Hepatocyte (in vitro differentiated cells): ENCODE results near the gene SFMBT2. TPM values are rescaled to one million over a fixed set of nuclear protein-coding genes. Genes with fewer than 3 reads are reported as not detected.

Experiments used
- DNase-seq: peaks from one replicate; pipeline ENCODE4 v3.0.0-alpha.2; 2016; ENCODE audit warnings: low spot score
- H2AFZ ChIP-seq: fragments of 200-600 bp; sonication (generic); 2 replicates; pipeline ENCODE4 v1.6.0; 2016; ENCODE audit warnings: antibody characterized with exemption, mild to moderate bottlenecking
- H3K27ac ChIP-seq: fragments of 200-600 bp; sonication (generic); 2 replicates; pipeline ENCODE4 v1.5.1; 2016; ENCODE audit warnings: mild to moderate bottlenecking
- H3K27me3 ChIP-seq: fragments of 200-600 bp; sonication (generic); 2 replicates; pipeline ENCODE4 v1.6.1; 2016
- H3K36me3 ChIP-seq: fragments of 200-600 bp; sonication (generic); replicated peaks from 2 replicates; pipeline ENCODE4 v1.5.1; 2016; ENCODE audit warnings: low read depth; ENCODE audit not compliant: insufficient read depth
- H3K4me1 ChIP-seq: fragments of 200-600 bp; sonication (generic); 2 replicates; pipeline ENCODE4 v1.5.1; 2016; ENCODE audit warnings: mild to moderate bottlenecking, moderate library complexity; ENCODE audit not compliant: insufficient read depth
- H3K4me2 ChIP-seq: fragments of 200-600 bp; sonication (generic); 2 replicates; pipeline ENCODE4 v1.6.0; 2016
- H3K4me3 ChIP-seq: fragments of 200-600 bp; sonication (generic); 2 replicates; pipeline ENCODE4 v1.5.1; 2016; ENCODE audit warnings: mild to moderate bottlenecking
- H3K79me2 ChIP-seq: fragments of 200-600 bp; sonication (generic); 2 replicates; pipeline ENCODE4 v1.6.0; 2017; ENCODE audit warnings: mild to moderate bottlenecking
- H3K9me2 ChIP-seq: fragments of 200-600 bp; sonication (generic); replicated peaks from 2 replicates; pipeline ENCODE4 v1.6.0; 2017; ENCODE audit warnings: mild to moderate bottlenecking; ENCODE audit not compliant: insufficient read depth
- H3K9me3 ChIP-seq: fragments of 200-600 bp; sonication (generic); 2 replicates; pipeline ENCODE4 v1.5.1; 2016; ENCODE audit warnings: low read depth, mild to moderate bottlenecking
- H4K20me1 ChIP-seq: fragments of 200-600 bp; sonication (generic); 2 replicates; pipeline ENCODE4 v1.6.0; 2016; ENCODE audit warnings: mild to moderate bottlenecking; ENCODE audit not compliant: insufficient read depth, poor library complexity, severe bottlenecking
- CTCF ChIP-seq: fragments of 200-600 bp; sonication (generic); IDR thresholded peaks from 2 replicates; pipeline ENCODE4 v1.5.1; 2016; ENCODE audit warnings: antibody characterized with exemption, mild to moderate bottlenecking; ENCODE audit not compliant: poor library complexity
- EZH2 ChIP-seq: fragments of 200-600 bp; sonication (generic); IDR thresholded peaks from 2 replicates; pipeline ENCODE4 v1.6.1; 2016; ENCODE audit warnings: antibody characterized with exemption, mild to moderate bottlenecking, borderline replicate concordance
- EZH2phosphoT487 ChIP-seq: fragments of 200-600 bp; sonication (generic); IDR thresholded peaks from one replicate; pipeline ENCODE4 v1.6.1; 2018; ENCODE audit warnings: antibody characterized with exemption, mild to moderate bottlenecking, low read depth, moderate library complexity; ENCODE audit not compliant: unreplicated experiment, severe bottlenecking
- WGBS: methylation state at CpG from one replicate; pipeline ENCODE4 v1.1.6; 2016; ENCODE audit warnings: low lambda C conversion rate; ENCODE audit errors: missing lambda C conversion rate; 5-methylcytosine and 5-hydroxymethylcytosine counted together
- polyA plus RNA-seq: library from polyadenylated mRNA; unstranded; fragments of >200 nt; fragmentation: Nextera tagmentation; extraction: Ambion mirVana; gene quantifications from 2 replicates; pipeline ENCODE4 v1.2.1, GENCODE V29; 2016
- total RNA-seq: library from RNA; depleted of rRNA; stranded (reverse); fragments of >200 nt; gene quantifications from 2 replicates; pipeline ENCODE4 v1.2.3, GENCODE V29; 2014

Gene SFMBT2
- total and polyA plus RNA-seq, 2 experiments from 2014 or later, result 1.1 to 3.8 TPM

- Histone ChIP-seq H2AFZ (no peak overlapping the region), H3K79me2 (no peaks in the 10 kb centered on the region), H3K27me3 (no peaks in the 10 kb centered on the region), H4K20me1 (no peaks in the 10 kb centered on the region), H3K9me2 (no peaks in the 10 kb centered on the region), H3K9me3 (no peaks in the 10 kb centered on the region), H3K36me3 (no peaks in the 10 kb centered on the region), H3K4me3 (no peak overlapping the region), H3K4me1 (peaks cover 9% of the 10 kb centered on the region), H3K27ac (no peak overlapping the region), H3K4me2 (no peak overlapping the region)
- DNase-seq, result no peak
- TF ChIP-seq CTCF (no peak), EZH2phosphoT487 (no peak), EZH2 (no peak)
- WGBS, result 95% methylated on average over 7 of the region's 8 CpGs
Measured at GRCh38 chr10:7378602-7379403, 32.0 kb downstream of the SFMBT2 start.

GRCh38 chr10:7377614-7378248 is 33.1 kb downstream of the SFMBT2 start:
- Histone ChIP-seq H3K4me3 (no peak overlapping the region), H2AFZ (no peak overlapping the region), H3K9me3 (no peaks in the 10 kb centered on the region), H3K36me3 (no peaks in the 10 kb centered on the region), H3K4me2 (no peak overlapping the region), H4K20me1 (no peaks in the 10 kb centered on the region), H3K27ac (no peak overlapping the region), H3K4me1 (peaks cover 9% of the 10 kb centered on the region), H3K27me3 (no peaks in the 10 kb centered on the region), H3K9me2 (no peaks in the 10 kb centered on the region), H3K79me2 (no peaks in the 10 kb centered on the region)
- WGBS, result 97% methylated on average over 7 of the region's 7 CpGs
- TF ChIP-seq EZH2phosphoT487 (no peak), CTCF (no peak), EZH2 (no peak)
- DNase-seq, result no peak

- Histone ChIP-seq H3K4me3 (no peak overlapping the region), H3K79me2 (no peaks in the 10 kb centered on the region), H3K4me2 (peak overlapping the region; percentile 22), H3K27me3 (no peaks in the 10 kb centered on the region), H3K9me2 (no peaks in the 10 kb centered on the region), H3K36me3 (no peaks in the 10 kb centered on the region), H3K27ac (peak overlapping the region; percentile 34), H3K4me1 (peaks cover 9% of the 10 kb centered on the region), H4K20me1 (no peaks in the 10 kb centered on the region), H2AFZ (no peak overlapping the region), H3K9me3 (no peaks in the 10 kb centered on the region)
- peak; percentile 15 for DNase-seq
- TF ChIP-seq CTCF, result no peak
- no peak for TF ChIP-seq EZH2phosphoT487
- TF ChIP-seq EZH2, result no peak
- 54% methylated on average over 5 of the region's 5 CpGs for WGBS
Measured at GRCh38 chr10:7374795-7375194, 36.0 kb downstream of the SFMBT2 start.
